ENCODE results near the gene SEPTIN1. TPM values are rescaled to one million over a fixed set of nuclear protein-coding genes. Genes with fewer than 3 reads are reported as not detected.
A peak's percentile ranks its signal among the peaks of the same experiment; 100 is the strongest.

Gene SEPTIN1
- total and polyA plus RNA-seq, 2 of the 13 experiments (the other 11 are each of a cell fraction or from before 2014, with no cell fraction given): 0.18 to 0.67 TPM

DNA sequence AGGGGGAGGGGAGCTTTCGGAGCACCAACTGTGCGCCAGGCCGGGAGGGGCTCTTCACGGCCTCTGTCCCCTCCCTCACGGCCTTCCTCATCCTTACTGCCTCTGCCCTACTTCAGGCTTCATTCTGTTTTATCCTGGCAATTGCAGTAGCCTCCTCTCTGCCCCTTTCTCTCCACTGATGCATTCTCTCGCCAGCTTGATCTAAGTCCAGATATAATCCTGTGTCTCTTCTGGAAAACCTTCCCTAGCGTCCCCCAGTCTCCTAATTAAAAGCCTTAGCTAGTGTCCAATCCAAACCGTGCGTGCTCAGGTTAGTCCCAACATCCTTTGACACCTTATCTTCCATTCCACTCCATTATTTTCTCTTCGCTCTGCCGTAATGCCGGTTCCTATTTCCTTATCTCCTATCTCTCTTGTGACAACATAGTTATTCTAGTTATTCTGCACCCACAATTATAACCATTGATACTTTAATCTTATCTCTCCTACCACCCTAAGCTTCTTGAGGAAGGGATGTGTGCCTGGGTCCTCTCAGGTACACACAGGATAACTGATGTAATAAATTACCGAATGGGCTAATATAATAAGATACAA, 13.7 kb upstream of the SEPTIN1 start (continued):
- TF ChIP-seq ZNF558 (CRISPR knock-in tag; IDR thresholded peaks at IDR 0.05; ENCODE audit: borderline replicate concordance): no peak
- TF ChIP-seq NFIC (IDR thresholded peaks at IDR 0.05; ENCODE audit: low read length): no peak
- 0 out of 2 replicates have a peak, but pooled peaks have one; percentile 4 for TF ChIP-seq BCL6 (CRISPR knock-in tag; IDR thresholded peaks at IDR 0.05)
- no peak for TF ChIP-seq ZNF614 (CRISPR knock-in tag; IDR thresholded peaks at IDR 0.05; ENCODE audit: borderline replicate concordance)
- TF ChIP-seq, protein P1, sequence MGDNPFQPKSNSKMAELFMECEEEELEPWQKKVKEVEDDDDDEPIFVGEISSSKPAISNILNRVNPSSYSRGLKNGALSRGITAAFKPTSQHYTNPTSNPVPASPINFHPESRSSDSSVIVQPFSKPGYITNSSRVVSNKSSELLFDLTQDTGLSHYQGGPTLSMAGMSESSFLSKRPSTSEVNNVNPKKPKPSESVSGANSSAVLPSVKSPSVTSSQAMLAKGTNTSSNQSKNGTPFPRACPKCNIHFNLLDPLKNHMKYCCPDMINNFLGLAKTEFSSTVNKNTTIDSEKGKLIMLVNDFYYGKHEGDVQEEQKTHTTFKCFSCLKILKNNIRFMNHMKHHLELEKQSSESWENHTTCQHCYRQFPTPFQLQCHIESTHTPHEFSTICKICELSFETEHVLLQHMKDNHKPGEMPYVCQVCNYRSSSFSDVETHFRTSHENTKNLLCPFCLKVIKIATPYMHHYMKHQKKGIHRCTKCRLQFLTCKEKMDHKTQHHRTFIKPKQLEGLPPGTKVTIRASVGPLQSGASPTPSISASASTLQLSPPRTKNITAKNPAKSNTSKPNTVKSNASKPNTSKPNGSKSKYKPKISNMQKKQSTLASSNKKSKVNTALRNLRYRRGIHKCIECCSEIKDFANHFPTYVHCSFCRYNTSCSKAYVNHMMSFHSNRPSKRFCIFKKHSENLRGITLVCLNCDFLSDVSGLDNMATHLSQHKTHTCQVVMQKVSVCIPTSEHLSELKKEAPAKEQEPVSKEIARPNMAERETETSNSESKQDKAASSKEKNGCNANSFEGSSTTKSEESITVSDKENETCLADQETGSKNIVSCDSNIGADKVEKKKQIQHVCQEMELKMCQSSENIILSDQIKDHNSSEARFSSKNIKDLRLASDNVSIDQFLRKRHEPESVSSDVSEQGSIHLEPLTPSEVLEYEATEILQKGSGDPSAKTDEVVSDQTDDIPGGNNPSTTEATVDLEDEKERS (CRISPR knock-in tag; IDR thresholded peaks at IDR 0.05): no peak
- TF ChIP-seq PRMT3 (CRISPR knock-in tag; IDR thresholded peaks at IDR 0.05; ENCODE audit: borderline replicate concordance, low read depth): 0 out of 2 replicates have a peak, but pooled peaks have one; percentile 72
- TF ChIP-seq, protein P2, sequence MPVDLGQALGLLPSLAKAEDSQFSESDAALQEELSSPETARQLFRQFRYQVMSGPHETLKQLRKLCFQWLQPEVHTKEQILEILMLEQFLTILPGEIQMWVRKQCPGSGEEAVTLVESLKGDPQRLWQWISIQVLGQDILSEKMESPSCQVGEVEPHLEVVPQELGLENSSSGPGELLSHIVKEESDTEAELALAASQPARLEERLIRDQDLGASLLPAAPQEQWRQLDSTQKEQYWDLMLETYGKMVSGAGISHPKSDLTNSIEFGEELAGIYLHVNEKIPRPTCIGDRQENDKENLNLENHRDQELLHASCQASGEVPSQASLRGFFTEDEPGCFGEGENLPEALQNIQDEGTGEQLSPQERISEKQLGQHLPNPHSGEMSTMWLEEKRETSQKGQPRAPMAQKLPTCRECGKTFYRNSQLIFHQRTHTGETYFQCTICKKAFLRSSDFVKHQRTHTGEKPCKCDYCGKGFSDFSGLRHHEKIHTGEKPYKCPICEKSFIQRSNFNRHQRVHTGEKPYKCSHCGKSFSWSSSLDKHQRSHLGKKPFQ (CRISPR knock-in tag; IDR thresholded peaks at IDR 0.05; ENCODE audit: insufficient replicate concordance): peak; percentile 2
- peak; percentile 12; the same call in 1 of the 2 replicates for TF ChIP-seq ZNF564 (CRISPR knock-in tag; IDR thresholded peaks at IDR 0.05)
- 0 out of 2 replicates have a peak, but pooled peaks have one; percentile 32 for TF ChIP-seq ZNF10 (CRISPR knock-in tag; IDR thresholded peaks at IDR 0.05; ENCODE audit: borderline replicate concordance, low read depth)
- no peak for TF ChIP-seq ZFP36L1 (CRISPR knock-in tag; IDR thresholded peaks at IDR 0.05)
- TF ChIP-seq, protein P3, sequence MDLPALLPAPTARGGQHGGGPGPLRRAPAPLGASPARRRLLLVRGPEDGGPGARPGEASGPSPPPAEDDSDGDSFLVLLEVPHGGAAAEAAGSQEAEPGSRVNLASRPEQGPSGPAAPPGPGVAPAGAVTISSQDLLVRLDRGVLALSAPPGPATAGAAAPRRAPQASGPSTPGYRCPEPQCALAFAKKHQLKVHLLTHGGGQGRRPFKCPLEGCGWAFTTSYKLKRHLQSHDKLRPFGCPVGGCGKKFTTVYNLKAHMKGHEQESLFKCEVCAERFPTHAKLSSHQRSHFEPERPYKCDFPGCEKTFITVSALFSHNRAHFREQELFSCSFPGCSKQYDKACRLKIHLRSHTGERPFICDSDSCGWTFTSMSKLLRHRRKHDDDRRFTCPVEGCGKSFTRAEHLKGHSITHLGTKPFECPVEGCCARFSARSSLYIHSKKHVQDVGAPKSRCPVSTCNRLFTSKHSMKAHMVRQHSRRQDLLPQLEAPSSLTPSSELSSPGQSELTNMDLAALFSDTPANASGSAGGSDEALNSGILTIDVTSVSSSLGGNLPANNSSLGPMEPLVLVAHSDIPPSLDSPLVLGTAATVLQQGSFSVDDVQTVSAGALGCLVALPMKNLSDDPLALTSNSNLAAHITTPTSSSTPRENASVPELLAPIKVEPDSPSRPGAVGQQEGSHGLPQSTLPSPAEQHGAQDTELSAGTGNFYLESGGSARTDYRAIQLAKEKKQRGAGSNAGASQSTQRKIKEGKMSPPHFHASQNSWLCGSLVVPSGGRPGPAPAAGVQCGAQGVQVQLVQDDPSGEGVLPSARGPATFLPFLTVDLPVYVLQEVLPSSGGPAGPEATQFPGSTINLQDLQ (CRISPR knock-in tag; IDR thresholded peaks at IDR 0.05): no peak
- TF ChIP-seq NR1H2 (CRISPR knock-in tag; IDR thresholded peaks at IDR 0.05; ENCODE audit: borderline replicate concordance, low read depth): peak; percentile 7; the same call in 1 of the 2 replicates
- TF ChIP-seq MED1 (CRISPR knock-in tag; IDR thresholded peaks at IDR 0.05): no peak
- TF ChIP-seq ZNF598 (CRISPR knock-in tag; IDR thresholded peaks at IDR 0.05; ENCODE audit: borderline replicate concordance): no peak
- TF ChIP-seq CBX2 (IDR thresholded peaks at IDR 0.05; ENCODE audit: low read depth, low read length): no peak
- no peak for TF ChIP-seq CBX2 (CRISPR knock-in tag; IDR thresholded peaks at IDR 0.05; ENCODE audit: low read depth)
- no peak for TF ChIP-seq PTBP1 (IDR thresholded peaks at IDR 0.05; ENCODE audit: low read depth, low read length, poor library complexity, severe bottlenecking)
- TF ChIP-seq ATAD3A (CRISPR knock-in tag; IDR thresholded peaks at IDR 0.05): no peak
- TF ChIP-seq, protein P4, sequence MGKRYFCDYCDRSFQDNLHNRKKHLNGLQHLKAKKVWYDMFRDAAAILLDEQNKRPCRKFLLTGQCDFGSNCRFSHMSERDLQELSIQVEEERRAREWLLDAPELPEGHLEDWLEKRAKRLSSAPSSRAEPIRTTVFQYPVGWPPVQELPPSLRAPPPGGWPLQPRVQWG (CRISPR knock-in tag; IDR thresholded peaks at IDR 0.05; ENCODE audit: borderline replicate concordance, low read depth): no peak
- 0 out of 2 replicates have a peak, but pooled peaks have one; percentile 12 for TF ChIP-seq ZSCAN22 (CRISPR knock-in tag; IDR thresholded peaks at IDR 0.05)
